ENCODE data around the gene DPP6. TPM values are rescaled to one million over a fixed set of nuclear protein-coding genes. Genes with fewer than 3 reads are reported as not detected.

DPP6 gene
- total and polyA plus RNA-seq, 2 donors (not counting 1 experiment from before 2014, with no cell fraction given) = not detected

DNA sequence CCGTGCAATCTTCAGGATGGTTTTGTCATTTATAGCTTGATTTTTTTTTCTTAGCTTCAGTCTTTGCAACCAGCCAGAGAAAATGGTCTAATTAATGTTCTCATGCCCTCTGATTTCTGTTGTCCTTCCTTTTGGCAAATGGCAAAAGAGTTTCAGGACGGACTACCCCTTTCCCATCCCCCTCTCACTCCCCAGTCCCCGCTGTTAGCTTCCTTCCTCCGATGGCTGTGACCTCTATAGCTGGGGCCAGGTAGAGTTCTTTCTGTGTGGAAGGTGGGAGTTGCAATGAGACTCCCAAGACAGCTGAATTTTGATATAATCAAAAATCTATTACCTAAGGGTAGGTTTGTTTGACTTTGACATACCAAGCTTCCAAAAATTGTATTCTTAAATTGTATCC, 588.7 kb downstream of the DPP6 start:
- intact Hi-C loops (cut with micrococcal nuclease) = no loop called here
- Histone ChIP-seq H4K20me1 (ENCODE audit: control insufficient read depth, insufficient read depth, low read length, poor library complexity, severe bottlenecking) (no peaks in the 10 kb centered on the region), H2AFZ (ENCODE audit: insufficient read depth, low read depth, low read length, poor library complexity, severe bottlenecking) (no peak overlapping the region), H3K4me1 (ENCODE audit: control insufficient read depth in 2 of 2, insufficient read depth in 2 of 2, low read length in 2 of 2) (no peaks in the 10 kb centered on the region), H3K9me3 (ENCODE audit: control extremely low read depth in 1 of 3, control insufficient read depth in 2 of 3, insufficient read depth in 1 of 3, low read length in 2 of 3) (peaks cover 0 to 14% (median 0%) of the 10 kb centered on the region in 3 donors), H3K9ac (ENCODE audit: low read length) (no peak overlapping the region), H3K4me2 (replicated peaks; ENCODE audit: low read depth, low read length, poor library complexity, severe bottlenecking) (no peak overlapping the region), H3K36me3 (replicated peaks in 1 of 2; ENCODE audit: control extremely low read depth in 1 of 2, control insufficient read depth in 1 of 2, extremely low read depth in 1 of 2, insufficient read depth in 2 of 2, low read length in 1 of 2) (no peaks in the 10 kb centered on the region), H3K27me3 (replicated peaks in 1 of 4; ENCODE audit: control extremely low read depth in 1 of 4, control insufficient read depth in 3 of 4, insufficient read depth in 4 of 4, low read length in 3 of 4) (no peaks in the 10 kb centered on the region), H3K79me2 (ENCODE audit: control insufficient read depth, insufficient read depth, low read length) (no peaks in the 10 kb centered on the region), H3K27ac (ENCODE audit: low read length in 2 of 2) (no peak overlapping the region), H3K4me3 (ENCODE audit: control extremely low read depth in 1 of 5, extremely low read depth in 1 of 5, insufficient read depth in 1 of 5, low read depth in 2 of 5, low read length in 4 of 5) (no peak overlapping the region)
- H3K27me3 Mint-ChIP-seq = no peaks in the 10 kb centered on the region
- ChIA-PET CTCF (no interaction called here), POLR2A (no interaction called here)
- WGBS (ENCODE audit: insufficient coverage) = no CpG with 5 or more reads among the region's 4 CpGs
- H3K4me1 Mint-ChIP-seq = no peaks in the 10 kb centered on the region
- ATAC-seq (ENCODE audit: low read depth) = no peak
- no peak for DNase-seq
- TF ChIP-seq EZH2 (IDR thresholded peaks at IDR 0.05; ENCODE audit: borderline replicate concordance, insufficient read depth, low read depth, low read length, poor library complexity, severe bottlenecking) = no peak
- TF ChIP-seq, protein P1, sequence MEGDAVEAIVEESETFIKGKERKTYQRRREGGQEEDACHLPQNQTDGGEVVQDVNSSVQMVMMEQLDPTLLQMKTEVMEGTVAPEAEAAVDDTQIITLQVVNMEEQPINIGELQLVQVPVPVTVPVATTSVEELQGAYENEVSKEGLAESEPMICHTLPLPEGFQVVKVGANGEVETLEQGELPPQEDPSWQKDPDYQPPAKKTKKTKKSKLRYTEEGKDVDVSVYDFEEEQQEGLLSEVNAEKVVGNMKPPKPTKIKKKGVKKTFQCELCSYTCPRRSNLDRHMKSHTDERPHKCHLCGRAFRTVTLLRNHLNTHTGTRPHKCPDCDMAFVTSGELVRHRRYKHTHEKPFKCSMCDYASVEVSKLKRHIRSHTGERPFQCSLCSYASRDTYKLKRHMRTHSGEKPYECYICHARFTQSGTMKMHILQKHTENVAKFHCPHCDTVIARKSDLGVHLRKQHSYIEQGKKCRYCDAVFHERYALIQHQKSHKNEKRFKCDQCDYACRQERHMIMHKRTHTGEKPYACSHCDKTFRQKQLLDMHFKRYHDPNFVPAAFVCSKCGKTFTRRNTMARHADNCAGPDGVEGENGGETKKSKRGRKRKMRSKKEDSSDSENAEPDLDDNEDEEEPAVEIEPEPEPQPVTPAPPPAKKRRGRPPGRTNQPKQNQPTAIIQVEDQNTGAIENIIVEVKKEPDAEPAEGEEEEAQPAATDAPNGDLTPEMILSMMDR (IDR thresholded peaks at IDR 0.05) = no peak
- no peak overlapping the region for H3K27ac Mint-ChIP-seq
- no peak overlapping the region for H3K4me3 Mint-ChIP-seq
- peaks cover 3% of the 10 kb centered on the region for H3K9me3 Mint-ChIP-seq (ENCODE audit: insufficient read depth)

DNA sequence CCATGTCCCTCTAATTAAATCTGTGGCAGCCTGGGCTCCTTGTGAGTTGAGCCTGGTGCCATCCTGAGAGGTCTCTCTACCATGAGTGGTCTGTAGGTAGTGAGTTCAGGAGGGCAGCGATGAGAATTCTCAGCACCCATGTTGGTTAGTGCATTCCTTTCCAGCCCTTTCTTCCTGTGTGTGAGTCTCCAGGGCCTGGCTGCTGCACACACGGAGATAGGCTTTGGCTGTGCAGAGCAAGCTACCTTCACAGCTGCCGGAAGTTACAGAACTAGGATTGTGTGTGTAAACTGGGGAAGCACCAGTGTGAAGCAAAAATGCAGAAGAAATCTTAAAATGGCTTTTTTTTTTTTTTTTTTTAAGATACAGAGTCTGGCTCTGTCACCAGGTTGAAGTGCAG, 592.2 kb downstream of the DPP6 start:
- Mint-ChIP-seq H3K4me1 (no peaks in the 10 kb centered on the region), H3K27ac (no peak overlapping the region), H3K4me3 (no peak overlapping the region), H3K27me3 (no peaks in the 10 kb centered on the region), H3K9me3 (ENCODE audit: insufficient read depth) (peaks cover 3% of the 10 kb centered on the region)
- intact Hi-C loops (cut with micrococcal nuclease) = no loop called here
- Histone ChIP-seq H3K79me2 (ENCODE audit: control insufficient read depth, insufficient read depth, low read length) (no peaks in the 10 kb centered on the region), H3K4me3 (ENCODE audit: control extremely low read depth in 1 of 5, extremely low read depth in 1 of 5, insufficient read depth in 1 of 5, low read depth in 2 of 5, low read length in 4 of 5) (no peak overlapping the region), H3K4me2 (replicated peaks; ENCODE audit: low read depth, low read length, poor library complexity, severe bottlenecking) (no peak overlapping the region), H2AFZ (ENCODE audit: insufficient read depth, low read depth, low read length, poor library complexity, severe bottlenecking) (no peak overlapping the region), H3K9me3 (ENCODE audit: control extremely low read depth in 1 of 3, control insufficient read depth in 2 of 3, insufficient read depth in 1 of 3, low read length in 2 of 3) (peaks cover 0 to 16% (median 0%) of the 10 kb centered on the region in 3 donors), H3K36me3 (replicated peaks in 1 of 2; ENCODE audit: control extremely low read depth in 1 of 2, control insufficient read depth in 1 of 2, extremely low read depth in 1 of 2, insufficient read depth in 2 of 2, low read length in 1 of 2) (no peaks in the 10 kb centered on the region), H3K27me3 (replicated peaks in 1 of 4; ENCODE audit: control extremely low read depth in 1 of 4, control insufficient read depth in 3 of 4, insufficient read depth in 4 of 4, low read length in 3 of 4) (no peaks in the 10 kb centered on the region), H3K27ac (ENCODE audit: low read length in 2 of 2) (no peak overlapping the region), H3K4me1 (ENCODE audit: control insufficient read depth in 2 of 2, insufficient read depth in 2 of 2, low read length in 2 of 2) (no peaks in the 10 kb centered on the region), H4K20me1 (ENCODE audit: control insufficient read depth, insufficient read depth, low read length, poor library complexity, severe bottlenecking) (no peaks in the 10 kb centered on the region), H3K9ac (ENCODE audit: low read length) (no peak overlapping the region)
- no peak for ATAC-seq (ENCODE audit: low read depth)
- 94% methylated on average over 3 of the region's 3 CpGs for WGBS (ENCODE audit: insufficient coverage)
- no peak for TF ChIP-seq EZH2 (IDR thresholded peaks at IDR 0.05; ENCODE audit: borderline replicate concordance, insufficient read depth, low read depth, low read length, poor library complexity, severe bottlenecking)
- TF ChIP-seq, protein P1 (IDR thresholded peaks at IDR 0.05) = no peak
- CTCF ChIA-PET = no interaction called here
- DNase-seq = no peak
- POLR2A ChIA-PET = no interaction called here

All from B cell (primary cell).